ENCODE measurements around the gene PGPEP1. TPM values are rescaled to one million over a fixed set of nuclear protein-coding genes. Genes with fewer than 3 reads are reported as not detected.
A peak's percentile ranks its signal among the peaks of the same experiment; 100 is the strongest.

PGPEP1 gene
- total and polyA plus RNA-seq, 4 experiments from 2014 or later = 6.8 to 49.2 (median 27.1) TPM

GRCh38 chr19:18307271-18307681 is 33.1 kb upstream of the PGPEP1 start:
- ChIA-PET POLR2A (ENCODE audit: partially characterized antibody) (interaction anchor here (0.9 to 28.5 kb wide), 5 partner anchors 10 to 216 kb away, joined by 4 to 1691 read pairs (median 32); partner anchors contain the start of genes IQCN, JUND and LSM4), CTCF (ENCODE audit: partially characterized antibody) (interaction anchor here (1.0 to 3.4 kb wide), 5 partner anchors 8 to 27 kb away, joined by 3 to 49 read pairs (median 4); partner anchors contain the start of gene JUND)
- Mint-ChIP-seq H3K27ac (peak overlapping the region; percentile 94 to 100 (median 99)), H3K27me3 (no peaks in the 10 kb centered on the region), H3K4me3 (peak overlapping the region; percentile 76 to 96 (median 94)), H3K36me3 (peaks cover 4 to 30% of the 10 kb centered on the region in 2 donors), H3K9me3 (peaks cover 0 to 2% (median 0%) of the 10 kb centered on the region in 8 donors), H3K4me1 (peaks cover 19 to 56% (median 33%) of the 10 kb centered on the region in 4 donors)
- peaks cover 60% of the 10 kb centered on the region for H3K4me1 ChIP-seq (ENCODE audit: insufficient read depth, low read length)
- peaks cover 5% of the 10 kb centered on the region for H3K36me3 ChIP-seq (ENCODE audit: insufficient read depth, low read length)
- H3K4me3 ChIP-seq (ENCODE audit: low read length in 2 of 2) = no peak overlapping the region
- peak overlapping the region; percentile 99 for H3K27ac ChIP-seq (ENCODE audit: low read depth, low read length)
- no peaks in the 10 kb centered on the region for H3K9me3 ChIP-seq (ENCODE audit: control insufficient read depth in 1 of 2, low read length in 2 of 2)
- peak in 3 of 5 donors; percentile 34 to 75 (median 36) for DNase-seq
- H3K27me3 ChIP-seq (ENCODE audit: insufficient read depth, low read length) = no peaks in the 10 kb centered on the region
- intact Hi-C loops (cut with micrococcal nuclease) = no loop called here

GRCh38 chr19:18308051-18308947 is 32.1 kb upstream of the PGPEP1 start:
- peaks cover 50% of the 10 kb centered on the region for H3K4me1 ChIP-seq (ENCODE audit: insufficient read depth, low read length)
- CTCF ChIA-PET (ENCODE audit: partially characterized antibody) = interaction anchor here (0.8 to 3.4 kb wide), 5 partner anchors 12 to 28 kb away, joined by 3 to 49 read pairs (median 4); partner anchors contain the start of genes JUND and LSM4
- Mint-ChIP-seq H3K36me3 (peaks cover 8 to 36% of the 10 kb centered on the region in 2 donors), H3K27ac (peak overlapping the region in 5 of 7 donors; percentile 13 to 99 (median 99)), H3K27me3 (no peaks in the 10 kb centered on the region), H3K4me1 (peaks cover 20 to 53% (median 34%) of the 10 kb centered on the region in 4 donors), H3K4me3 (no peak overlapping the region), H3K9me3 (peaks cover 0 to 2% (median 0%) of the 10 kb centered on the region in 8 donors)
- no peak overlapping the region for H3K4me3 ChIP-seq (ENCODE audit: low read length in 2 of 2)
- H3K27ac ChIP-seq (ENCODE audit: low read depth, low read length) = peak overlapping the region; percentile 99
- no peak for DNase-seq
- intact Hi-C loops (cut with micrococcal nuclease) = no loop called here
- POLR2A ChIA-PET (ENCODE audit: partially characterized antibody) = interaction anchor here (0.6 to 28.5 kb wide), 5 partner anchors 9 to 214 kb away, joined by 3 to 1691 read pairs (median 32); partner anchors contain the start of genes IQCN, JUND, LSM4 and RAB3A
- peaks cover 5% of the 10 kb centered on the region for H3K36me3 ChIP-seq (ENCODE audit: insufficient read depth, low read length)
- H3K27me3 ChIP-seq (ENCODE audit: insufficient read depth, low read length) = no peaks in the 10 kb centered on the region
- H3K9me3 ChIP-seq (ENCODE audit: control insufficient read depth in 1 of 2, low read length in 2 of 2) = no peaks in the 10 kb centered on the region

GRCh38 chr19:18308948-18309325 is 31.5 kb upstream of the PGPEP1 start:
- Histone ChIP-seq H3K4me3 (ENCODE audit: low read length in 2 of 2) (no peak overlapping the region), H3K36me3 (ENCODE audit: insufficient read depth, low read length) (peaks cover 5% of the 10 kb centered on the region), H3K27ac (ENCODE audit: low read depth, low read length) (no peak overlapping the region), H3K4me1 (ENCODE audit: insufficient read depth, low read length) (peaks cover 44% of the 10 kb centered on the region), H3K9me3 (ENCODE audit: control insufficient read depth in 1 of 2, low read length in 2 of 2) (no peaks in the 10 kb centered on the region), H3K27me3 (ENCODE audit: insufficient read depth, low read length) (no peaks in the 10 kb centered on the region)
- intact Hi-C loops (cut with micrococcal nuclease) = no loop called here
- no peaks in the 10 kb centered on the region for H3K27me3 Mint-ChIP-seq
- ChIA-PET CTCF (ENCODE audit: partially characterized antibody) (interaction anchor here (0.8 to 3.4 kb wide), 5 partner anchors 11 to 29 kb away, joined by 3 to 49 read pairs (median 4); partner anchors contain the start of genes JUND and LSM4), POLR2A (ENCODE audit: partially characterized antibody) (interaction anchor here (0.6 to 28.5 kb wide), 5 partner anchors 8 to 213 kb away, joined by 3 to 1691 read pairs (median 32); partner anchors contain the start of genes IQCN, JUND, LSM4 and RAB3A)
- H3K9me3 Mint-ChIP-seq = peaks cover 0 to 2% (median 0%) of the 10 kb centered on the region in 8 donors
- peaks cover 17 to 47% (median 29%) of the 10 kb centered on the region in 4 donors for H3K4me1 Mint-ChIP-seq
- H3K4me3 Mint-ChIP-seq = no peak overlapping the region
- H3K27ac Mint-ChIP-seq = peak overlapping the region in 1 of 7 donors; percentile 57
- H3K36me3 Mint-ChIP-seq = peaks cover 8 to 32% of the 10 kb centered on the region in 2 donors
- DNase-seq = no peak

GRCh38 chr19:18309525-18310064 is 30.8 kb upstream of the PGPEP1 start:
- H3K27ac ChIP-seq (ENCODE audit: low read depth, low read length) = no peak overlapping the region
- intact Hi-C loops (cut with micrococcal nuclease) = no loop called here
- H3K27me3 ChIP-seq (ENCODE audit: insufficient read depth, low read length) = no peaks in the 10 kb centered on the region
- peaks cover 8 to 30% of the 10 kb centered on the region in 2 donors for H3K36me3 Mint-ChIP-seq
- no peak overlapping the region for H3K4me3 Mint-ChIP-seq
- no peaks in the 10 kb centered on the region for H3K27me3 Mint-ChIP-seq
- peak overlapping the region in 1 of 7 donors; percentile 57 for H3K27ac Mint-ChIP-seq
- peaks cover 38% of the 10 kb centered on the region for H3K4me1 ChIP-seq (ENCODE audit: insufficient read depth, low read length)
- H3K36me3 ChIP-seq (ENCODE audit: insufficient read depth, low read length) = peaks cover 5% of the 10 kb centered on the region
- ChIA-PET POLR2A (ENCODE audit: partially characterized antibody) (interaction anchor here (1.5 to 28.5 kb wide), 4 partner anchors 8 to 28 kb away, joined by 7 to 1691 read pairs (median 38); partner anchors contain the start of genes IQCN, JUND and LSM4), CTCF (ENCODE audit: partially characterized antibody) (interaction anchor here (1.6 to 4.2 kb wide), 3 partner anchors 13 to 31 kb away, joined by 5 to 49 read pairs (median 18); partner anchors contain the start of genes JUND and LSM4)
- H3K9me3 Mint-ChIP-seq = peaks cover 0 to 2% (median 0%) of the 10 kb centered on the region in 8 donors
- H3K4me1 Mint-ChIP-seq = peaks cover 14 to 42% (median 28%) of the 10 kb centered on the region in 4 donors
- no peak overlapping the region for H3K4me3 ChIP-seq (ENCODE audit: low read length in 2 of 2)
- no peak for DNase-seq
- no peaks in the 10 kb centered on the region for H3K9me3 ChIP-seq (ENCODE audit: control insufficient read depth in 1 of 2, low read length in 2 of 2)

- H3K36me3 Mint-ChIP-seq = peaks cover 8 to 26% of the 10 kb centered on the region in 2 donors
- no peaks in the 10 kb centered on the region for H3K27me3 Mint-ChIP-seq
- peaks cover 12 to 37% (median 25%) of the 10 kb centered on the region in 4 donors for H3K4me1 Mint-ChIP-seq
- no peak overlapping the region for H3K27ac Mint-ChIP-seq
- no peaks in the 10 kb centered on the region for H3K27me3 ChIP-seq (ENCODE audit: insufficient read depth, low read length)
- H3K9me3 ChIP-seq (ENCODE audit: control insufficient read depth in 1 of 2, low read length in 2 of 2) = no peaks in the 10 kb centered on the region
- no peak overlapping the region for H3K4me3 Mint-ChIP-seq
- H3K36me3 ChIP-seq (ENCODE audit: insufficient read depth, low read length) = peaks cover 5% of the 10 kb centered on the region
- no peak overlapping the region for H3K4me3 ChIP-seq (ENCODE audit: low read length in 2 of 2)
- H3K4me1 ChIP-seq (ENCODE audit: insufficient read depth, low read length) = peaks cover 34% of the 10 kb centered on the region
- ChIA-PET POLR2A (ENCODE audit: partially characterized antibody) (interaction anchor here (1.5 to 28.5 kb wide), 2 partner anchors 8 to 29 kb away, joined by 7 to 1691 read pairs; partner anchors contain the start of genes IQCN and JUND), CTCF (ENCODE audit: partially characterized antibody) (interaction anchor here (4.2 kb wide), 1 partner anchor 32 kb away, joined by 18 read pairs; no protein-coding TSS in a partner anchor)
- no peak for DNase-seq
- H3K27ac ChIP-seq (ENCODE audit: low read depth, low read length) = no peak overlapping the region
- intact Hi-C loops (cut with micrococcal nuclease) = no loop called here
- peaks cover 0 to 2% (median 0%) of the 10 kb centered on the region in 8 donors for H3K9me3 Mint-ChIP-seq
Observed at GRCh38 chr19:18310118-18310909, 30.1 kb upstream of the PGPEP1 start.

- DNase-seq = no peak
- Histone ChIP-seq H3K36me3 (ENCODE audit: insufficient read depth, low read length) (peaks cover 5% of the 10 kb centered on the region), H3K27ac (ENCODE audit: low read depth, low read length) (no peak overlapping the region), H3K27me3 (ENCODE audit: insufficient read depth, low read length) (no peaks in the 10 kb centered on the region), H3K4me1 (ENCODE audit: insufficient read depth, low read length) (peaks cover 27% of the 10 kb centered on the region), H3K9me3 (ENCODE audit: control insufficient read depth in 1 of 2, low read length in 2 of 2) (no peaks in the 10 kb centered on the region), H3K4me3 (ENCODE audit: low read length in 2 of 2) (no peak overlapping the region)
- H3K36me3 Mint-ChIP-seq = peaks cover 8 to 29% of the 10 kb centered on the region in 2 donors
- H3K9me3 Mint-ChIP-seq = peaks cover 0 to 2% (median 0%) of the 10 kb centered on the region in 8 donors
- H3K27me3 Mint-ChIP-seq = no peaks in the 10 kb centered on the region
- intact Hi-C loops (cut with micrococcal nuclease) = no loop called here
- H3K27ac Mint-ChIP-seq = no peak overlapping the region
- no peak overlapping the region for H3K4me3 Mint-ChIP-seq
- peaks cover 11 to 31% (median 21%) of the 10 kb centered on the region in 4 donors for H3K4me1 Mint-ChIP-seq
- POLR2A ChIA-PET (ENCODE audit: partially characterized antibody) = interaction anchor here (1.5 to 28.5 kb wide), 2 partner anchors 8 to 30 kb away, joined by 7 to 1691 read pairs; partner anchors contain the start of genes IQCN and JUND
- CTCF ChIA-PET (ENCODE audit: partially characterized antibody) = interaction anchor here (4.2 kb wide), 1 partner anchor 32 kb away, joined by 18 read pairs; no protein-coding TSS in a partner anchor
Observed at GRCh38 chr19:18310966-18311365, 29.4 kb upstream of the PGPEP1 start.

All from CD4-positive, alpha-beta memory T cell (primary cell).